GM19099 (cell line): ENCODE data around the gene LIMS2.

Source experiments
- POLR2A ChIP-seq: IDR thresholded peaks from 3 replicates; pipeline ENCODE4 v1.6.1; 2011; ENCODE audit warnings: low read depth; ENCODE audit not compliant: insufficient read length; ENCODE audit errors: extremely low read depth

The LIMS2 gene

GRCh38 chr2:127672341-127673224 lies 2.7 kb downstream of the LIMS2 start:
- TF ChIP-seq POLR2A = no peak

GRCh38 chr2:127671557-127672302 lies 3.6 kb downstream of the LIMS2 start:
- no peak for TF ChIP-seq POLR2A

GRCh38 chr2:127670957-127671290 lies 4.4 kb downstream of the LIMS2 start:
- no peak for TF ChIP-seq POLR2A

GRCh38 chr2:127670055-127670956 lies 5.0 kb downstream of the LIMS2 start:
- TF ChIP-seq POLR2A = no peak

- TF ChIP-seq POLR2A = no peak
Measured at GRCh38 chr2:127669056-127669455, 6.3 kb downstream of the LIMS2 start.

- TF ChIP-seq POLR2A = no peak
Measured at GRCh38 chr2:127665267-127665893, 9.9 kb downstream of the LIMS2 start.

- TF ChIP-seq POLR2A = no peak
Measured at GRCh38 chr2:127664895-127665225, 10.5 kb downstream of the LIMS2 start.

GRCh38 chr2:127664065-127664894 lies 11.1 kb downstream of the LIMS2 start:
- TF ChIP-seq POLR2A = no peak

GRCh38 chr2:127663566-127664064 lies 11.7 kb downstream of the LIMS2 start:
- no peak for TF ChIP-seq POLR2A

- TF ChIP-seq POLR2A = no peak
Measured at GRCh38 chr2:127662937-127663565, 12.3 kb downstream of the LIMS2 start.

- no peak for TF ChIP-seq POLR2A
Measured at GRCh38 chr2:127661949-127662510, 13.3 kb downstream of the LIMS2 start.

- no peak for TF ChIP-seq POLR2A
Measured at GRCh38 chr2:127661072-127661649, 14.2 kb downstream of the LIMS2 start.

- no peak for TF ChIP-seq POLR2A
Measured at GRCh38 chr2:127660291-127660578, 15.1 kb downstream of the LIMS2 start.
